HepG2 (cell line): Measurements from ENCODE around the gene TRIM28. TPM values are rescaled to one million over a fixed set of nuclear protein-coding genes. Genes with fewer than 3 reads are reported as not detected.

Source experiments
- AKAP8 ChIP-seq: sonication (generic); formaldehyde crosslinking; IDR thresholded peaks from 2 replicates; pipeline ENCODE4 v1.5.1; 2020; ENCODE audit warnings: mild to moderate bottlenecking, missing genetic modification reagents
- ATF1 ChIP-seq: IDR thresholded peaks from 2 replicates; pipeline ENCODE4 v1.6.1; 2016; ENCODE audit warnings: mild to moderate bottlenecking, control low read depth
- ATF7 ChIP-seq, 2 experiments: fragments of 450-650 bp in 1 of 2; sonication (generic) in 1 of 2; formaldehyde crosslinking in 1 of 2; IDR thresholded peaks; 2 replicates each; pipeline versions ENCODE4 v1.4.0 to v1.6.1; 2016 to 2020; ENCODE audit warnings: antibody characterized with exemption in 1 of 2, mild to moderate bottlenecking in 1 of 2, missing genetic modification reagents in 1 of 2
- CCDC6 ChIP-seq: sonication (generic); formaldehyde crosslinking; IDR thresholded peaks from 2 replicates; pipeline ENCODE4 v1.8.1; 2022; ENCODE audit warnings: mild to moderate bottlenecking, missing genetic modification reagents, moderate library complexity
- CENPX ChIP-seq: sonication (generic); formaldehyde crosslinking; IDR thresholded peaks from 2 replicates; pipeline ENCODE4 v1.9.0; 2021; ENCODE audit warnings: mild to moderate bottlenecking, missing genetic modification reagents, moderate library complexity
- FOXC1 ChIP-seq: sonication (generic); formaldehyde crosslinking; IDR thresholded peaks from 2 replicates; pipeline ENCODE4 v1.8.0; 2022; ENCODE audit warnings: mild to moderate bottlenecking, missing genetic modification reagents, borderline replicate concordance
- HDAC6 ChIP-seq: fragments of 200-600 bp; sonication (generic); IDR thresholded peaks from 2 replicates; pipeline ENCODE4 v1.7.0; 2017; ENCODE audit warnings: mild to moderate bottlenecking, antibody characterized with exemption, low read length, low read depth
- KDM2A ChIP-seq: sonication (generic); formaldehyde crosslinking; IDR thresholded peaks from 2 replicates; pipeline ENCODE4 v1.4.0; 2020; ENCODE audit warnings: low read depth, missing genetic modification reagents, borderline replicate concordance
- KDM3A ChIP-seq: IDR thresholded peaks from 2 replicates; pipeline ENCODE4 v1.6.1; 2018; ENCODE audit warnings: low read depth, missing compliant biosample characterization
- KDM6A ChIP-seq: IDR thresholded peaks from 2 replicates; pipeline ENCODE4 v1.6.1; 2016; ENCODE audit warnings: low read depth
- KLF11 ChIP-seq: IDR thresholded peaks from 2 replicates; pipeline ENCODE4 v1.6.1; 2016; ENCODE audit warnings: missing compliant biosample characterization
- MED13 ChIP-seq: sonication (generic); formaldehyde crosslinking; IDR thresholded peaks from 2 replicates; pipeline ENCODE4 v1.5.0; 2020; ENCODE audit warnings: missing genetic modification reagents
- PRPF4 ChIP-seq: fragments of 200-400 bp; formaldehyde crosslinking; IDR thresholded peaks from 2 replicates; pipeline ENCODE4 v1.6.1; 2016; ENCODE audit warnings: low read length, low read depth; ENCODE audit not compliant: poor library complexity, severe bottlenecking
- THYN1 ChIP-seq: sonication (generic); formaldehyde crosslinking; IDR thresholded peaks from 2 replicates; pipeline ENCODE4 v1.8.1; 2023; ENCODE audit warnings: low read depth, mild to moderate bottlenecking, moderate library complexity, missing genetic modification reagents, borderline replicate concordance
- WIZ ChIP-seq: sonication (generic); formaldehyde crosslinking; IDR thresholded peaks from 2 replicates; pipeline ENCODE4 v1.5.1; 2020; ENCODE audit warnings: mild to moderate bottlenecking, missing genetic modification reagents
- ZNF430 ChIP-seq: sonication (generic); formaldehyde crosslinking; IDR thresholded peaks from 2 replicates; pipeline ENCODE4 v1.9.0; 2021; ENCODE audit warnings: mild to moderate bottlenecking, missing genetic modification reagents
- ZNF772 ChIP-seq: sonication (generic); formaldehyde crosslinking; IDR thresholded peaks from 2 replicates; pipeline ENCODE4 v1.5.0; 2020; ENCODE audit warnings: mild to moderate bottlenecking, missing genetic modification reagents
- ZSCAN9 ChIP-seq: IDR thresholded peaks from 2 replicates; pipeline ENCODE4 v1.6.1; 2016; ENCODE audit warnings: borderline replicate concordance
- polyA plus RNA-seq, 8 experiments: library from polyadenylated mRNA; depleted of rRNA in 3 of 8; stranded (reverse) in 7 of 8; unstranded in 1 of 8; fragments of >200 nt; fragmentation: Illumina TruSeq in 4 of 8; extraction: Trizol in 4 of 8; gene quantifications; 2 replicates each; pipeline versions ENCODE4 v1.2.1 to v1.2.3, GENCODE V29; 2011 to 2016; ENCODE audit warnings: low read depth in 4 of 8, missing spikeins in 1 of 8, mixed read lengths in 1 of 8; ENCODE audit not compliant: insufficient read depth in 1 of 8
- total RNA-seq, 5 experiments: library from RNA; depleted of rRNA; stranded (reverse); fragments of >200 nt; fragmentation: Illumina TruSeq; extraction: Trizol; gene quantifications; 2 replicates each; pipeline ENCODE4 v1.2.3, GENCODE V29; 2016; ENCODE audit warnings: low read depth in 1 of 5
- TF ChIP-seq, protein P1 (sequence below): IDR thresholded peaks from 2 replicates; pipeline ENCODE4 v1.6.1; 2016; ENCODE audit warnings: control low read depth
- TF ChIP-seq, protein P2 (sequence below): sonication (generic); formaldehyde crosslinking; IDR thresholded peaks from 2 replicates; pipeline ENCODE4 v1.8.0; 2022; ENCODE audit warnings: missing genetic modification reagents, mild to moderate bottlenecking, moderate library complexity, borderline replicate concordance
- TF ChIP-seq, protein P3 (sequence below): sonication (generic); formaldehyde crosslinking; IDR thresholded peaks from 2 replicates; pipeline ENCODE4 v1.8.0; 2022; ENCODE audit warnings: mild to moderate bottlenecking, missing genetic modification reagents, moderate library complexity
- TF ChIP-seq, protein P4 (sequence below): sonication (generic); formaldehyde crosslinking; IDR thresholded peaks from 2 replicates; pipeline ENCODE4 v1.4.0; 2020; ENCODE audit warnings: missing genetic modification reagents, mild to moderate bottlenecking, borderline replicate concordance
- TF ChIP-seq, protein P5 (sequence below): sonication (generic); formaldehyde crosslinking; IDR thresholded peaks from 2 replicates; pipeline ENCODE4 v1.5.0; 2020; ENCODE audit warnings: mild to moderate bottlenecking, missing genetic modification reagents

Gene TRIM28
- total and polyA plus RNA-seq, 2 of the 13 experiments (the other 11 are each of a cell fraction or from before 2014, with no cell fraction given) = 361 to 439 TPM

DNA sequence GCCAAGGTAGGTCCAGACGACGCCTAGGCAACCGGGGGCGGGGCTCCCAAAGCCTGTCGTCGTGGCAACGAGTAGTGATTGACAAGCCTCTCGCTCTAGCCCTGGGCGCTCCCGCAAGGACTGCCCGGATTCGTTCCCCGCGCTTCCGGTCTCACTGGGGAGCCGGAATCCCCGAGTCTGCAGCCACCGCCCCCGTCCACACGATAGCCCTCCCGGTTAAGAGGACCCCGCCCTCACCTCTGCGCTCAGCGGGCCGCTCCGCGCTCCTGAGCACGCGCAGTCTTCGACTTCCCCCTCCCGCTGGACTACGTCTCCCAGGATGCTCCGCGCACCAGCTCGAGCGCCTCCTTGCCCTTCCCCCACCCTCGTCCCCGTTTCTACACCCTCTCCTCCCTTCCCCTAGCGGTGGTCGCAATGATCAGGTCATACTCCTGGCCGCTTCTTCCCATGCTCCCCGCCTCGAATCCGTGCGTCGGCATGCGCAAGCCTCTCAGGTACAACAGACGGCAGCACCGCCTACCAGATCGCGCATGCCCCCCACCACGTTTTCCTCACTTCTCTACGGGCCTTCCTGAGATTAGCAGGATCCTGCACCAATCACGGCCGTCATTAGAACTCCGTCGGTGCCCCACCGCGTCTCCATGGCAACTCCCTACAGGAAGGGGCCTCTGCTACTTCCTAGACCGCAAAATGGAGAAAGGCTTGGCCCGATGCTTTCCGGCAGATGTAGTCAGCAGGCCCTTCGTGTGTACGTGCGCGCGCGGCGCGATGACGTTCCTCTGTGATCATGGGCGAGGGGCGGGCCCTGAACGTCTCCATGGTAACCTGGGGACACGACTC, 29.2 kb downstream of the TRIM28 start, which contains the start of gene MZF1 (continued):
- no peak; the same call in 1 of the 2 replicates for TF ChIP-seq CCDC6
- no peak for TF ChIP-seq THYN1 (CRISPR knock-in tag)
- no peak for TF ChIP-seq ATF7 (IDR thresholded peaks at IDR 0.05)
- TF ChIP-seq ATF7 (CRISPR knock-in tag; IDR thresholded peaks at IDR 0.05) = peak; percentile 70
- TF ChIP-seq, protein P1, sequence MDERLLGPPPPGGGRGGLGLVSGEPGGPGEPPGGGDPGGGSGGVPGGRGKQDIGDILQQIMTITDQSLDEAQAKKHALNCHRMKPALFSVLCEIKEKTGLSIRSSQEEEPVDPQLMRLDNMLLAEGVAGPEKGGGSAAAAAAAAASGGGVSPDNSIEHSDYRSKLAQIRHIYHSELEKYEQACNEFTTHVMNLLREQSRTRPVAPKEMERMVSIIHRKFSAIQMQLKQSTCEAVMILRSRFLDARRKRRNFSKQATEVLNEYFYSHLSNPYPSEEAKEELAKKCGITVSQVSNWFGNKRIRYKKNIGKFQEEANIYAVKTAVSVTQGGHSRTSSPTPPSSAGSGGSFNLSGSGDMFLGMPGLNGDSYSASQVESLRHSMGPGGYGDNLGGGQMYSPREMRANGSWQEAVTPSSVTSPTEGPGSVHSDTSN = peak; percentile 92
- TF ChIP-seq MED13 (CRISPR knock-in tag) = no peak; the same call in 1 of the 2 replicates
- TF ChIP-seq, protein P2, sequence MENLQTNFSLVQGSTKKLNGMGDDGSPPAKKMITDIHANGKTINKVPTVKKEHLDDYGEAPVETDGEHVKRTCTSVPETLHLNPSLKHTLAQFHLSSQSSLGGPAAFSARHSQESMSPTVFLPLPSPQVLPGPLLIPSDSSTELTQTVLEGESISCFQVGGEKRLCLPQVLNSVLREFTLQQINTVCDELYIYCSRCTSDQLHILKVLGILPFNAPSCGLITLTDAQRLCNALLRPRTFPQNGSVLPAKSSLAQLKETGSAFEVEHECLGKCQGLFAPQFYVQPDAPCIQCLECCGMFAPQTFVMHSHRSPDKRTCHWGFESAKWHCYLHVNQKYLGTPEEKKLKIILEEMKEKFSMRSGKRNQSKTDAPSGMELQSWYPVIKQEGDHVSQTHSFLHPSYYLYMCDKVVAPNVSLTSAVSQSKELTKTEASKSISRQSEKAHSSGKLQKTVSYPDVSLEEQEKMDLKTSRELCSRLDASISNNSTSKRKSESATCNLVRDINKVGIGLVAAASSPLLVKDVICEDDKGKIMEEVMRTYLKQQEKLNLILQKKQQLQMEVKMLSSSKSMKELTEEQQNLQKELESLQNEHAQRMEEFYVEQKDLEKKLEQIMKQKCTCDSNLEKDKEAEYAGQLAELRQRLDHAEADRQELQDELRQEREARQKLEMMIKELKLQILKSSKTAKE (CRISPR knock-in tag) = no peak
- peak; percentile 99 for TF ChIP-seq AKAP8
- no peak for TF ChIP-seq HDAC6
- peak; percentile 96 for TF ChIP-seq ATF1 (CRISPR knock-in tag)
- TF ChIP-seq WIZ (CRISPR knock-in tag) = no peak
- TF ChIP-seq, protein P3, sequence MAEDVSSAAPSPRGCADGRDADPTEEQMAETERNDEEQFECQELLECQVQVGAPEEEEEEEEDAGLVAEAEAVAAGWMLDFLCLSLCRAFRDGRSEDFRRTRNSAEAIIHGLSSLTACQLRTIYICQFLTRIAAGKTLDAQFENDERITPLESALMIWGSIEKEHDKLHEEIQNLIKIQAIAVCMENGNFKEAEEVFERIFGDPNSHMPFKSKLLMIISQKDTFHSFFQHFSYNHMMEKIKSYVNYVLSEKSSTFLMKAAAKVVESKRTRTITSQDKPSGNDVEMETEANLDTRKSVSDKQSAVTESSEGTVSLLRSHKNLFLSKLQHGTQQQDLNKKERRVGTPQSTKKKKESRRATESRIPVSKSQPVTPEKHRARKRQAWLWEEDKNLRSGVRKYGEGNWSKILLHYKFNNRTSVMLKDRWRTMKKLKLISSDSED (CRISPR knock-in tag) = 0 out of 2 replicates have a peak, but pooled peaks have one; percentile 85
- TF ChIP-seq KDM2A (CRISPR knock-in tag) = peak; percentile 95
- TF ChIP-seq, protein P4, sequence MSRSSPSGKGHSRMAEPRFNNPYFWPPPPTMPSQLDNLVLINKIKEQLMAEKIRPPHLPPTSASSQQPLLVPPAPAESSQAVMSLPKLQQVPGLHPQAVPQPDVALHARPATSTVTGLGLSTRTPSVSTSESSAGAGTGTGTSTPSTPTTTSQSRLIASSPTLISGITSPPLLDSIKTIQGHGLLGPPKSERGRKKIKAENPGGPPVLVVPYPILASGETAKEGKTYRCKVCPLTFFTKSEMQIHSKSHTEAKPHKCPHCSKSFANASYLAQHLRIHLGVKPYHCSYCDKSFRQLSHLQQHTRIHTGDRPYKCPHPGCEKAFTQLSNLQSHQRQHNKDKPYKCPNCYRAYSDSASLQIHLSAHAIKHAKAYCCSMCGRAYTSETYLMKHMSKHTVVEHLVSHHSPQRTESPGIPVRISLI (CRISPR knock-in tag) = 0 out of 2 replicates have a peak, but pooled peaks have one; percentile 7
- TF ChIP-seq KLF11 (CRISPR knock-in tag) = peak; percentile 84; the same call in 1 of the 2 replicates
- no peak for TF ChIP-seq ZSCAN9 (CRISPR knock-in tag)
- peak; percentile 44 for TF ChIP-seq ZNF772
- no peak for TF ChIP-seq KDM6A (CRISPR knock-in tag)
- no peak for TF ChIP-seq ZNF430 (CRISPR knock-in tag)
- TF ChIP-seq, protein P5, sequence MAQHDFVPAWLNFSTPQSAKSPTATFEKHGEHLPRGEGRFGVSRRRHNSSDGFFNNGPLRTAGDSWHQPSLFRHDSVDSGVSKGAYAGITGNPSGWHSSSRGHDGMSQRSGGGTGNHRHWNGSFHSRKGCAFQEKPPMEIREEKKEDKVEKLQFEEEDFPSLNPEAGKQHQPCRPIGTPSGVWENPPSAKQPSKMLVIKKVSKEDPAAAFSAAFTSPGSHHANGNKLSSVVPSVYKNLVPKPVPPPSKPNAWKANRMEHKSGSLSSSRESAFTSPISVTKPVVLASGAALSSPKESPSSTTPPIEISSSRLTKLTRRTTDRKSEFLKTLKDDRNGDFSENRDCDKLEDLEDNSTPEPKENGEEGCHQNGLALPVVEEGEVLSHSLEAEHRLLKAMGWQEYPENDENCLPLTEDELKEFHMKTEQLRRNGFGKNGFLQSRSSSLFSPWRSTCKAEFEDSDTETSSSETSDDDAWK (CRISPR knock-in tag) = no peak
- no peak for TF ChIP-seq CENPX (CRISPR knock-in tag)
- TF ChIP-seq FOXC1 (CRISPR knock-in tag) = no peak; the same call in 1 of the 2 replicates
- TF ChIP-seq PRPF4 = no peak
- no peak for TF ChIP-seq KDM3A
